ENCODE data around the gene HOMER2. TPM values are rescaled to one million over a fixed set of nuclear protein-coding genes. Genes with fewer than 3 reads are reported as not detected.
"Not testable (repeated sequence)": the region's sequence is repeated elsewhere in the genome, so short reads cannot be mapped to it uniquely, and the experiment has no call there.

The HOMER2 gene
- total and polyA plus RNA-seq, 11 donors, result 15.2 to 60.5 (median 36.9) TPM

DNA sequence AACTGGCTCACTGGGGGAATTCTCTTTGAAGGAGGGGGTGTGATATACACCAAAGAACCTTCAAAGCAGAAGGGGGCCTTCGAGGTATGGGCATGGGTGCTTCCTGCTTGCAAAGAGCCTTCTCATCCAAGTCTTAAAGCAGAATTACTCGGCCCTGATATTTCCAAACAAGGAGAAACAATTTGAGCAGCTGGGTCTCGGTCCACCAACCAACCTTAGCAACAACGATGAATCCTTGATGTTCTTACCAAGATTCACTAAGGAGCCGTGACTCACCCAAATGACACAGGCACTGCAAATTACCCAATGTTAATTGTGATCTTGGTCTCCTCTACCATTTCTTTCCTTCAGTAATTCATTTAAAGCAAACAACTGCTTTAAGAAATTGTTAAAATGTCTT lies 7.7 kb downstream of the HOMER2 start:
- H3K4me1 ChIP-seq, result peaks cover 0 to 4% (median 0%) of the 10 kb centered on the region in 12 donors
- 72 to 83% (median 76%) methylated on average over 5 of the region's 5 CpGs for WGBS, 4 donors

DNA sequence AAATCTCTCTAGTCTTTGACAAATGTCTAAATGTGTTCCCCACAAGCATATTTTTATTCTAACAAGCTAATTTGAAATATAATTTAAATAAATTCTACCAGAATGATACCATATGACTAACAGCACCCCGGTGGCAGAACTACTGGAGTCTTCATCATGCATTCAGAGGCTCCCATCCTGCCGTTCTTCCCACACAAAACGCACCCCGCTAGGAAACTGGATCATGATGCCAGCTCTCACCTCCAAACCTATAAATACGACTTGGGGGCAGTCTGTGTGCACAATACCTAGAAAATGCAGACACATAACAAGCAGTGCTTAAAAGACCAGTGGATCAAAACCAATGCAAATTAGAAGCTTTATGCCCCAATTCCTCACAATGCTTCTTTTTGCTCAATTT lies 8.5 kb downstream of the HOMER2 start:
- intact Hi-C loops (cut with DNase I), result no loop called here
- DNase-seq, result no peak

More for the DNA sequence above, 7.7 kb downstream of the HOMER2 start:
- intact Hi-C loops (cut with DNase I), result no loop called here
- Histone ChIP-seq H3K4me3 (no peak overlapping the region), H3K27ac (no peak overlapping the region), H3K36me3 (no peaks in the 10 kb centered on the region), H3K27me3 (no peaks in the 10 kb centered on the region), H3K9me3 (no peaks in the 10 kb centered on the region)
- DNase-seq (no peak), ATAC-seq (no peak)
- no peak for TF ChIP-seq POLR2A (IDR thresholded peaks at IDR 0.05)
- TF ChIP-seq, protein P1, sequence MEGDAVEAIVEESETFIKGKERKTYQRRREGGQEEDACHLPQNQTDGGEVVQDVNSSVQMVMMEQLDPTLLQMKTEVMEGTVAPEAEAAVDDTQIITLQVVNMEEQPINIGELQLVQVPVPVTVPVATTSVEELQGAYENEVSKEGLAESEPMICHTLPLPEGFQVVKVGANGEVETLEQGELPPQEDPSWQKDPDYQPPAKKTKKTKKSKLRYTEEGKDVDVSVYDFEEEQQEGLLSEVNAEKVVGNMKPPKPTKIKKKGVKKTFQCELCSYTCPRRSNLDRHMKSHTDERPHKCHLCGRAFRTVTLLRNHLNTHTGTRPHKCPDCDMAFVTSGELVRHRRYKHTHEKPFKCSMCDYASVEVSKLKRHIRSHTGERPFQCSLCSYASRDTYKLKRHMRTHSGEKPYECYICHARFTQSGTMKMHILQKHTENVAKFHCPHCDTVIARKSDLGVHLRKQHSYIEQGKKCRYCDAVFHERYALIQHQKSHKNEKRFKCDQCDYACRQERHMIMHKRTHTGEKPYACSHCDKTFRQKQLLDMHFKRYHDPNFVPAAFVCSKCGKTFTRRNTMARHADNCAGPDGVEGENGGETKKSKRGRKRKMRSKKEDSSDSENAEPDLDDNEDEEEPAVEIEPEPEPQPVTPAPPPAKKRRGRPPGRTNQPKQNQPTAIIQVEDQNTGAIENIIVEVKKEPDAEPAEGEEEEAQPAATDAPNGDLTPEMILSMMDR (IDR thresholded peaks at IDR 0.05), result no peak

DNA sequence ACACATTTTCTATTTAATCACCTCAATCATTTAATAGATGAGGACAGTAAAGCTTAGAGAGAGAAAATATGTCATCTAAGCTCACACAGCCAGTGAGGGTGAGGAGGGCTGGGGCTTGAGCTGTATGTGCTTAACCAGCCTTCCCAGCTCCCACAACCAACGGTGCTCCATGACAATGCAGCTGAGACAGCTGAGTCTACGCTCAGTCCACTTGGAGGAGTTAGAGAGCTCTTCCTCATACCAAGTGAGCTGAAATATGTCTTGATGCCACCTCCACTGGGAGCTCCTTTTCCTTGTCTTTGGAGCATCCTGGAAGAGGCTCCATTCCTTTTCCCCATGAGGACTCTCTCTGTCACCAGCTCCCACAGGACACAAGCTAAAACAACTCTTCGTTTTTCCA lies 9.3 kb downstream of the HOMER2 start:
- intact Hi-C loops (cut with DNase I), result no loop called here
- no peak overlapping the region for H3K27ac ChIP-seq
- TF ChIP-seq, protein P1 (IDR thresholded peaks at IDR 0.05), result no peak
- no peak for TF ChIP-seq POLR2A (IDR thresholded peaks at IDR 0.05)
- no peak for ATAC-seq
- H3K36me3 ChIP-seq, result no peaks in the 10 kb centered on the region
- no peak overlapping the region for H3K4me3 ChIP-seq
- peaks cover 0 to 4% (median 0%) of the 10 kb centered on the region in 12 donors for H3K4me1 ChIP-seq
- no peaks in the 10 kb centered on the region for H3K9me3 ChIP-seq
- no peak for DNase-seq
- H3K27me3 ChIP-seq, result no peaks in the 10 kb centered on the region
- WGBS, 4 donors, result 62 to 68% (median 67%) methylated on average over 3 of the region's 3 CpGs

More for the DNA sequence above, 8.5 kb downstream of the HOMER2 start:
- Histone ChIP-seq H3K27ac (no peak overlapping the region), H3K4me1 (peaks cover 0 to 4% (median 0%) of the 10 kb centered on the region in 12 donors), H3K9me3 (no peaks in the 10 kb centered on the region), H3K4me3 (no peak overlapping the region), H3K27me3 (no peaks in the 10 kb centered on the region), H3K36me3 (no peaks in the 10 kb centered on the region)
- TF ChIP-seq POLR2A (IDR thresholded peaks at IDR 0.05), result no peak
- TF ChIP-seq, protein P1 (IDR thresholded peaks at IDR 0.05), result no peak
- no peak for ATAC-seq
- 84 to 90% (median 87%) methylated on average over 5 of the region's 5 CpGs for WGBS, 4 donors

DNA sequence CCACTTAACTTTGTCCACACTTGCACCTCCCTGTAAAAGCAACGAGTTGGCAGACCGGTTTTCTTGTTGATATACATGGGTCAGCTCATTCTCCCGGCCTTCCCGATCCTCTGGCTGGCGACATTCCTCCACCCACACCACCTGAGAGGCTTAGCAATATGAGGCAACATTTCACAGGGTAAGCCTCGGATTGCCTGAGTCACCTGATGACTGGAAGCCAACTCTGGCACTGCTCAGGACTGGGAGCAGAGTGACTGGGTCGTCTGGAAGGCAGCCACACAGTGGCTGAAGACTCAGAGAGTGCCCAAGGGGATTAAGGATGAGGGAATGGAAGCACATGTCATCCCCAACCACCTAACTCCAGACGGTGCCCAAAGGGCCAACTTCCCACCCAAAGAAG lies 9.8 kb downstream of the HOMER2 start:
- intact Hi-C loops (cut with DNase I), result no loop called here
- ATAC-seq, result peak in 2 of 4 donors; percentile 18 to 62
- H3K27ac ChIP-seq, result no peak overlapping the region
- no peaks in the 10 kb centered on the region for H3K9me3 ChIP-seq
- no peak overlapping the region for H3K4me3 ChIP-seq
- no peaks in the 10 kb centered on the region for H3K27me3 ChIP-seq
- TF ChIP-seq, protein P1 (IDR thresholded peaks at IDR 0.05), result no peak
- no peak for TF ChIP-seq POLR2A (IDR thresholded peaks at IDR 0.05)
- 66 to 73% (median 70%) methylated on average over 8 of the region's 8 CpGs for WGBS, 4 donors
- H3K4me1 ChIP-seq, result peaks cover 0 to 4% (median 0%) of the 10 kb centered on the region in 12 donors
- H3K36me3 ChIP-seq, result no peaks in the 10 kb centered on the region
- DNase-seq, result no peak

DNA sequence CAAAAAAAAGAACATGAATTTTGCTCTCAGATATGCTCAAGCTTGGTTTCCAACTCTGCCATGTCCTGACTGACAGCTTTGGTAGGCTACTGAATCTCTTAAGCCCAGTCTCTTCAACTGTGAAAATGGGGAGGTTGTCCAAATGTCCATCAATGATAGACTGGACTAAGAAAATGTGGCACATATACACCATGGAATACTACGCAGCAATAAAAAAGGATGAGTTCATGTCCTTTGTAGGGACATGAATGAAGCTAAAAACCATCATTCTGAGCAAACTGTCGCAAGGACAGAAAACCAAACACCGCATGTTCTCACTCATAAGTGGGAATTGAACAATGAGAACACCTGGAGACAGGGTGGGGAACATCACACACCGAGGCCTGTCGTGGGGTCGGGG lies 12.8 kb downstream of the HOMER2 start:
- H3K27ac ChIP-seq, ATAC-seq, H3K4me1 ChIP-seq, H3K36me3 ChIP-seq, DNase-seq, H3K9me3 ChIP-seq, H3K4me3 ChIP-seq, H3K27me3 ChIP-seq: not testable (repeated sequence)
- intact Hi-C loops (cut with DNase I), result loop anchor here in 1 of 10 donors (10.0 kb wide), 1 partner anchor 65 kb away; no protein-coding TSS in a partner anchor
- 92 to 96% (median 95%) methylated on average over 6 of the region's 6 CpGs for WGBS, 4 donors
